GM19240 (cell line): ENCODE results near the gene UTS2R.
"Not testable (repeated sequence)": the region's sequence is repeated elsewhere in the genome, so short reads cannot be mapped to it uniquely, and the experiment has no call there.

Experiments used
- DNase-seq: peaks from one replicate; pipeline ENCODE4 v3.0.0; 2011; ENCODE audit warnings: low spot score; ENCODE audit not compliant: insufficient read length

Gene UTS2R

DNA sequence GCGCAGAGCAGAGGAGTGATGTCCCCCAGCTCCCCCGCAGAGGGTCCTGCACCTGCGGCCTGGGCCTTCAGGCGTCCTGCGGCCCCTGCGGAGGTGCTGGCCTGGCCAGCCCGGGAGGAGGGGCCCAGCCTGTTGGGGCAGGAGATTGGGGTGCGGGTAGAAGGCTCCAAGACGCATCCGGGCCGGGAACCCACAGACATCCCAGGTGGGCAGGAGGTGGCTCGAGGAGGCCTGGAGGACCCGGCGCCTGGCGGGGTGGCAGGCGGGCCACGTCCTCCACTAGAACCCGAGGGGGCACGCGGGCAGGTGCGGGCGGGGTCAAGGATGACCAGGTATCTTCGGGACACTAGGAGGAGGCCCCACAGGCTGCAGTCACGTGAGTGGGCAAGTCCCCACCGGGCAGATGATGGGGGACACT is 37.4 kb upstream of the UTS2R start:
- DNase-seq, result no peak

- DNase-seq, result no peak
Measured at GRCh38 chr17:82334622-82335394, 36.8 kb upstream of the UTS2R start.

DNA sequence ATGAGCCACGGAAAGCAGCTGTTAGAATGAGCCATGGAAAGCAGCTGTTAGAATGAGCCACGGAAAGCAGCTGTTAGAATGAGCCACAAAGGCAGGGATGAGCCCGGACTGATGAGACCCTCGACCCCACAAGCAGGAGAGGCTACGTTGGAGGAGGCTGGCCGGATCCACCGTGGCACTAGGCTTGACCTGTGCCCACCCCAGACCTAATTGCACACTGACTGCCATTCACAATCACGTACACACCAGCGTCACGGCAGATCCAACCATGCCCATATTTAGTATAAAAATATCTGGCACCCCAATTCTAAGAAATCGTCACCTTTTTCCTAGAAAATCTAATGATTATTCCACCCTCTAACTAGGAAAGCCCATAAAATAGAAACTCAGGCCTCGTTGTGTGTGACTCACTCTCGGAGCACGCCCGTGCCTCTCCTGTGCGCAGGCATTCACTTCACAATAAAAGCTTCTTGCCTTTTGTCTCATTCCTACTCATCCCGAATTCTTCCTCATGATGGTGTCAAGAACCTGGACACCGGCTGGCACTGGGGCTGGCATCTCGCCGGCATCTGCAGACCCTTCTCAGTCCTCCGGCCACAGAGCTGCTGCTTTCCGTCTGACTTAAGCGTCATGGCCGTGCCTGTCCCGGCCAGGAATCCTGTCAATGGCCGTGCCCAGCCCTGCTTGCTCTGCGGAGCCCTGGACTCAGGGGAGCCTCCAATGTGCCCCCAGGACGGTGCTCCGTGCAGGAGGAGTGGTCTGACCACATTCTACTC is 32.5 kb upstream of the UTS2R start:
- DNase-seq, result no peak

DNA sequence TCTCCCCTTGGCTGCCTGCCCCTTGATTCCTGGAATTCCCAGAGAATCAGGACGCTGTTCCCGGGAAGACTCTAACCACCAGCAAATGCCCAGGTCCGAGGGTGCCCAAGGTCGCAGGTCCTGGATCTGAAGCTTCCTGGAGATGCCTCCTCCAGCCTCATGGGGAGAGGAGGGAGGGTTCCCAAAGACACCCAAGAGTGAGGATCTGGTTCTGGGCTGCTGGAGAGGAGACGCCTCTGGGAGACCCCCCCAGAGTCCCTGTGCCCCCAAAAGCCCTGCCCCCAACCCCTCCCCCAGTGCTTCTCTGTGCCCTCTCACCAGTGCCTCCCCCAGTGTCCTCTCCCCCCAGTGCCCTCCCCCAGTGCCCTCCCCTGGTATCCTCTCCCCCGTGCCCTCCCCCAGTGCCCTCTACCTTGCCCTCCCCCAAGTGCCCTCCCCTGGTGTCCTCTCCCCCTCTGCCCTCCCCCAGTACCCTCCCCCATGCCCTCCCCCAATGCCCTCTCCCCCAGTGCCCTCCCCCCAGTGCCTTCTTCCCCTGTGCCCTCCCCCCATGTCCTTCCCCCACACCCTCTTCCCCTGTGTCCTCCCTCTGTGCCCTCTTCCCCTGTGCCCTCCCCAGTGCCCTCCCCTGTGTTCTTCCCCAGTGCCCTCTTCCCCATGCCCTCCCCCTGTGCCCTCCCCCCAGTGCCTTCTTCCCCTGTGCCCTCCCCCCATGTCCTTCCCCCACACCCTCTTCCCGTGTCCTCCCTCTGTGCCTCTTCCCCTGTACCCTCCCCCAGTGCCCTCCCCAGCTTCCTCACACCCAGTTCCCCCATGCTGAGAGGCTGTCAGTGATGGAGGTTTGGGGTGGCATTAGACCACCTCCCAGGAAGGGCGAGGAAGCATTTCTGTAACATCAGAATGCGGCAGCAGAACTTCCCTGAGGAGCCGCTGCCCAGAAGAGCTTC is 31.7 kb upstream of the UTS2R start:
- no peak for DNase-seq

GRCh38 chr17:82342361-82343079 is 29.0 kb upstream of the UTS2R start:
- DNase-seq, result no peak

- DNase-seq, result no peak
Measured at GRCh38 chr17:82343560-82343959, 28.0 kb upstream of the UTS2R start.

GRCh38 chr17:82344175-82344907 is 27.2 kb upstream of the UTS2R start:
- no peak for DNase-seq

DNA sequence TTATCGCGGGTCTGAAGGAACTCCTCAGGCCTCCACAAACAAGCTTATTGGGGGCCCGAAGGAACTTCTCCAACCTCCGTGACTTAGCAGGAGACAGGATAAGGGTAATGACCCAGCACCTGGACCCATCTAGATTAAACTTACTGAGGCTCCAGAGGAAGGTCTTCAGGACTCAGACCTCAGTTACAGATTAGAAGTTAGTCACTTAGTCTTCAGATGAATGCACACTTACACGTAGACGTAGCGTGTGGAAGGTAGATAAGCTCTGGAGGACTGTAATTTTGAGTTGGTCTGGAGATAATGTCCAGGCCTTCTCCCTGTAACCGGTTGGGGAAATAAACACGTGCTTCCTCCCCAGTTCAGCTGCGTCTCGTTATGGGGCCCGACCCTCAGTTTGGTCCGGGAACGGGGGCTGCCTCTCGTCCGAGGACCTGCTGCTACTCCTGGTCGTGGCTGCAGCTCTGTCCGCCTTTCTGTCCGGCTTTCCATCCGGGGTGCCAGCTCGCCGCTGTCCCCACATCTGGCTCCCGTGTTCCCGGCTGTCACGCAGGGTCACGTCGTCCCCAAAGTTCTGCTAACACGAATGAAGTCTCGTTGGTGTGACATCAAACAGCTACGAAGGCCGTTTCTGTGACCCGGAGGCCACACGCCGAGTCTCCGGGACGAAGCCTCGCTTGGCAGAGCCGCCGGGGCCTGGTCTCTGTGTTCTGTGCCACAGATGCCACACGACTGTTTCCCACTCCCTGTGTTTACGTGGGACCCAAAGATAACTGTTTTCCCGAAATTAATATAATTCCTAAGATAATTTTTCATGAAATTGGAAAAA is 26.2 kb upstream of the UTS2R start:
- no peak for DNase-seq

- no peak for DNase-seq
Measured at GRCh38 chr17:82346342-82347300, 24.9 kb upstream of the UTS2R start.

DNA sequence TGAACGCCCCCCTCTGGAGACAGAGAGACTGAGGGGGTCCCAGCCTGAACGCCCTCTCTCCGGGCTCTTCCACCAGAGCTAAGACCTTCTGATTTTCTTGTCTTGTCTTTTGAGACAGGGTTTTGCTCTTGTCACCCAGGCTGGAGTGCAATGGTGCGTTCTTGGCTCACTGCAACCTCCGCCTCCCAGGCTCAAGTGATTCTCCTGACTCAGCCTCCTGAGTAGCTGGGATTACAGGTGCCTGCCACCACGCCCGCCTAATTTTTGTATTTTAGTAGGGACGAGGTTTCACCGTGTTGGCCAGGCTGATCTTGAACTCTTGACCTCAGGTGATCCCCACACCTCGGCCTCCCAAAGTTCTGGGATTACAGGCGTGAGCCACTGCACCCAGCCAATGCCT is 23.6 kb upstream of the UTS2R start:
- not testable (repeated sequence) for DNase-seq

DNA sequence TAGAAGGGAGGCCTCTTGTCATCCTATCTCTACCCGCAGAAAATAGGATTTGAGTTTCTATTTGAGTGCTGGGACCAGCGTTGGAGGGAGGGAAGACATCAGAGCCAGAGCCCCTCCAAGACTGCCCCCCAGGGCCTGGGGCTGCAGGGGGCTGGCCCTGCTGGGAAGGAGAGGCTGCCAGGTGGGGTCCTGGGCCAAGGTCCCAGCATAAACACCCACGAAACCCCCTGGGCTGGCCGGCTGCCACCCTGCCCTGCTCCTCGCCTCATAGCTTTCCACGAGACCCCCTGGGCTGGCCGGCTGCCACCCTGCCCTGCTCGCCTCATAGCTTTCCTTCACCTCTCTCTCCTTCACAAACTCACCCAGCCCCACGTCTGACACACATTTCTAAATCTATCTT is 23.1 kb upstream of the UTS2R start:
- no peak for DNase-seq

- DNase-seq, result no peak
Measured at GRCh38 chr17:82348866-82349265, 22.7 kb upstream of the UTS2R start.

DNA sequence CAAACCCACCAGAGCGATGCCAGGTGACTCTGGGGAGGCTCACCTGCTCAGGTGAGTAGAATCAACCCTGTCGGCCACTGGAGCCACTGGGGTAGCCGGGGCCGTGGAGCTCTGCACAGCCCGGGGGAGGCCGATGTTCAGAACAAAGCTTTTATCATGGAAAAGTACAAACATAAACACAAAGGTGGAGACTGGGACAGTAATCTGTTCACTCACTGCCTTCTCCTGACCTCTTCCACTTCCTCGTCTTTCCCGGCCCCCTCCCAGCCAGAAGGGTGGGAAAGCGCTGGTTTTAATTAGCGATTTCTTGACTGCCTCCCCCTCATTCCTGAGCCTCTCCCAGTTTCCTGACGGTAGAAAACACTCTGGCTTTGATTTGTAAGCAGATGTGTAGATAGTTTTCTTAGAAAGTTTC is 22.3 kb upstream of the UTS2R start:
- no peak for DNase-seq

- no peak for DNase-seq
Measured at GRCh38 chr17:82350182-82351030, 21.2 kb upstream of the UTS2R start.

DNA sequence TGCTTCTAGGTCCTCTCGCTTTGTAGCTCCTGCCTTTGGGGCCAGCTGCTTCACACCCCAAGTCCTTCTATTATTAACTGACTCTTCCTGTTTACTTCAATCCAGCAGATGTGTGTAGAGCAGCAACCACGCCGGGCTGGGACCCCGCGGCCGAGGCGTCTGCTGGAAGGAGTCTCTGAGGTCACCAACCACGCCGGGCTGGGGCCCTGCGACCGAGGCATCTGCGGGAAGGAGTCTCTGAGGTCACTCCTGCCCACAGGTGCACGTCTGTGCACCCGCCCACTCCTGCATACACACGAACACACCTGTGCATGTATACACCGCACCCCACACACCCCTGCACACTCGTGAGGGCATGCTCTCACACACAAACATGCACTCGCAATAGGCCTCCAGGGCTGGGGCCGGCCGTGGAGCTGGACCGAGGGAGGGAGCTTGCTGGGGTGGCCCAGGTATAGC is 20.3 kb upstream of the UTS2R start:
- DNase-seq, result no peak

- peak; percentile 85 for DNase-seq
Measured at GRCh38 chr17:82351713-82352488, 19.7 kb upstream of the UTS2R start.
